K562 (cell line): ENCODE measurements around the gene FAM174C. TPM values are rescaled to one million over a fixed set of nuclear protein-coding genes. Genes with fewer than 3 reads are reported as not detected.

Experiments used
- BMI1 ChIP-seq: fragments of 150-350 bp; IDR thresholded peaks from 2 replicates; pipeline ENCODE4 v1.6.1; 2014; ENCODE audit warnings: low read length
- CEBPZ ChIP-seq: fragments of 150-350 bp; IDR thresholded peaks from 2 replicates; pipeline ENCODE4 v1.6.1; 2014; ENCODE audit warnings: low read depth, mild to moderate bottlenecking, low read length, borderline replicate concordance
- DIDO1 ChIP-seq: fragments of 450-650 bp; IDR thresholded peaks from 2 replicates; pipeline ENCODE4 v1.6.1; 2016; ENCODE audit warnings: low read depth, missing biosample characterization, missing genetic modification characterization
- E2F8 ChIP-seq: fragments of 450-650 bp; IDR thresholded peaks from 2 replicates; pipeline ENCODE4 v1.7.1; 2018; ENCODE audit warnings: mild to moderate bottlenecking, low read depth; ENCODE audit not compliant: partially characterized antibody
- ELF2 ChIP-seq: fragments of 250-450 bp; sonication (Bioruptor Pico); IDR thresholded peaks from 2 replicates; pipeline ENCODE4 v1.5.0; 2021; ENCODE audit warnings: mild to moderate bottlenecking
- FOSL1 ChIP-seq: fragments of 200-800 bp; sonication (Bioruptor generic); conservative IDR thresholded peaks from 2 replicates; pipeline ENCODE4 v1.6.1; 2016; ENCODE audit warnings: missing genetic modification characterization, missing compliant biosample characterization
- FOXK2 ChIP-seq, 2 experiments: fragments of 450-650 bp; IDR thresholded peaks in 1 of 2; conservative IDR thresholded peaks in 1 of 2; 2 replicates each; pipeline ENCODE4 v1.6.1; 2016; ENCODE audit warnings: low read depth in 2 of 2, mild to moderate bottlenecking in 1 of 2
- FUS ChIP-seq: fragments of 200-400 bp; formaldehyde crosslinking; optimal IDR thresholded peaks from 2 replicates; pipeline ENCODE3; 2017; ENCODE audit warnings: low read depth, low read length
- HSF4 ChIP-seq: fragments of 250-450 bp; sonication (Bioruptor Pico); IDR thresholded peaks from 2 replicates; pipeline ENCODE4 v2.1.2; 2022; ENCODE audit warnings: mild to moderate bottlenecking, moderate library complexity, borderline replicate concordance
- JUN ChIP-seq, 2 experiments: sonication (generic) in 1 of 2; formaldehyde crosslinking in 1 of 2; IDR thresholded peaks; 2 replicates each; pipeline versions ENCODE4 v1.6.1 to v1.8.0; 2012 to 2022; ENCODE audit warnings: borderline replicate concordance in 2 of 2, mild to moderate bottlenecking in 2 of 2, improper control_type of control experiment in 1 of 2, low read depth in 1 of 2, low read length in 1 of 2, missing genetic modification reagents in 1 of 2
- LCOR ChIP-seq: sonication (generic); formaldehyde crosslinking; IDR thresholded peaks from 2 replicates; pipeline ENCODE4 v1.8.0; 2022; ENCODE audit warnings: mild to moderate bottlenecking, missing genetic modification reagents
- MAFK ChIP-seq: IDR thresholded peaks from 2 replicates; pipeline ENCODE4 v1.6.1; 2011; ENCODE audit warnings: low read length, improper control_type of control experiment
- MEF2A ChIP-seq: IDR thresholded peaks from 2 replicates; pipeline ENCODE4 v1.6.1; 2011; ENCODE audit warnings: low read depth, mild to moderate bottlenecking, low read length, moderate library complexity; ENCODE audit not compliant: control insufficient read depth
- NR2C2 ChIP-seq, 2 experiments: fragments of 200-800 bp in 1 of 2; sonication (Bioruptor generic) in 1 of 2; sonication (generic) in 1 of 2; formaldehyde crosslinking in 1 of 2; IDR thresholded peaks; 2 replicates each; pipeline versions ENCODE4 v1.6.1 to v1.8.0; 2016 to 2022; ENCODE audit warnings: mild to moderate bottlenecking in 1 of 2, missing compliant biosample characterization in 1 of 2, missing genetic modification characterization in 1 of 2, missing genetic modification reagents in 1 of 2
- NUFIP1 ChIP-seq: fragments of 450-650 bp; IDR thresholded peaks from 2 replicates; pipeline ENCODE4 v1.6.1; 2018; ENCODE audit not compliant: partially characterized antibody
- RBM15 ChIP-seq: fragments of 200-400 bp; formaldehyde crosslinking; IDR thresholded peaks from 2 replicates; pipeline ENCODE4 v1.6.1; 2018; ENCODE audit warnings: mild to moderate bottlenecking, low read length, moderate library complexity; ENCODE audit not compliant: insufficient read depth
- RBM25 ChIP-seq: fragments of 200-400 bp; formaldehyde crosslinking; IDR thresholded peaks from 2 replicates; pipeline ENCODE4 v1.6.1; 2018; ENCODE audit warnings: low read length, low read depth, moderate library complexity; ENCODE audit not compliant: severe bottlenecking
- SOX6 ChIP-seq: fragments of 450-650 bp; IDR thresholded peaks from 2 replicates; pipeline ENCODE4 v1.6.1; 2014; ENCODE audit warnings: mild to moderate bottlenecking
- THRA ChIP-seq: fragments of 450-650 bp; IDR thresholded peaks from 2 replicates; pipeline ENCODE4 v1.6.1; 2017; ENCODE audit warnings: mild to moderate bottlenecking, moderate library complexity
- ZFP30 ChIP-seq: fragments of 250-450 bp; sonication (Bioruptor Pico); IDR thresholded peaks from 2 replicates; pipeline ENCODE4 v1.8.0; 2022; ENCODE audit warnings: moderate library complexity, mild to moderate bottlenecking, inconsistent platforms, borderline replicate concordance
- polyA plus RNA-seq, 8 experiments: library from polyadenylated mRNA; depleted of rRNA in 4 of 8; stranded (reverse) in 5 of 8; unstranded in 3 of 8; fragments of >200 nt; fragmentation: Nextera tagmentation in 2 of 8; fragmentation: Illumina TruSeq in 1 of 8; extraction: Ambion mirVana in 2 of 8; extraction: Trizol in 1 of 8; gene quantifications; 2 replicates each; pipeline versions ENCODE4 v1.2.1 to v1.2.3, GENCODE V29; 2011 to 2014; ENCODE audit warnings: inconsistent platforms in 1 of 8, missing spikeins in 1 of 8
- total RNA-seq, 7 experiments: library from RNA; depleted of rRNA in 6 of 7; stranded (reverse); fragments of >200 nt in 6 of 7; fragmentation: Illumina TruSeq in 2 of 7; extraction: Trizol in 2 of 7; gene quantifications; 2 replicates each; pipeline versions ENCODE4 v1.2.1 to v1.2.3, GENCODE V29; 2011 to 2021; ENCODE audit warnings: low replicate concordance in 1 of 7

FAM174C gene
- total and polyA plus RNA-seq, 9 of the 15 experiments (the other 6 are each of a cell fraction or from before 2014, with no cell fraction given) = 0.66 to 89.6 (median 20.3) TPM

- TF ChIP-seq CEBPZ (no peak), NR2C2 (CRISPR knock-in tag; IDR thresholded peaks at IDR 0.05) (no peak), NR2C2 (tag; IDR thresholded peaks at IDR 0.05) (0 out of 2 replicates have a peak, but pooled peaks have one; percentile 27), NUFIP1 (no peak), E2F8 (no peak), THRA (no peak), ELF2 (0 out of 2 replicates have a peak, but pooled peaks have one; percentile 15), FUS (peak; percentile 82), MAFK (no peak), FOSL1 (tag) (no peak; the same call in 1 of the 2 replicates), FOXK2 (conservative IDR thresholded peaks at IDR 0.05 in 1 of 2, IDR thresholded peaks at IDR 0.05 in 1 of 2; ENCODE audit: low read depth in 2 of 2) (peak; percentile 17 to 72; a peak in 2 of 4 replicates), JUN (IDR thresholded peaks at IDR 0.05; ENCODE audit: borderline replicate concordance, low read depth, low read length) (peak; percentile 44; the same call in 1 of the 2 replicates), JUN (CRISPR knock-in tag; IDR thresholded peaks at IDR 0.05; ENCODE audit: borderline replicate concordance) (no peak), RBM15 (no peak), RBM25 (no peak), BMI1 (no peak), LCOR (CRISPR knock-in tag) (0 out of 2 replicates have a peak, but pooled peaks have one; percentile 46), DIDO1 (tag) (no peak), HSF4 (CRISPR knock-in tag) (no peak), SOX6 (peak; percentile 29; the same call in 1 of the 2 replicates), MEF2A (no peak), ZFP30 (CRISPR knock-in tag) (no peak)
Measured at GRCh38 chr19:1248139-1248785, 27.1 kb upstream of the FAM174C start, which contains the start of gene MIDN (continued).
